K562 (cell line): ENCODE results near the gene MARCHF5.

Experiments
- ATF1 ChIP-seq, 2 experiments: fragments of 450-650 bp in 1 of 2; IDR thresholded peaks; 2 replicates each; pipeline ENCODE4 v1.6.1; 2016; ENCODE audit warnings: missing compliant biosample characterization in 1 of 2, missing genetic modification characterization in 1 of 2
- MAFK ChIP-seq: IDR thresholded peaks from 2 replicates; pipeline ENCODE4 v1.6.1; 2011; ENCODE audit warnings: low read length, improper control_type of control experiment
- ZBTB1 ChIP-seq: sonication (generic); formaldehyde crosslinking; IDR thresholded peaks from 2 replicates; pipeline ENCODE4 v1.8.1; 2023; ENCODE audit warnings: missing genetic modification reagents, low read depth, mild to moderate bottlenecking, borderline replicate concordance
- ZNF121 ChIP-seq: sonication (generic); formaldehyde crosslinking; conservative IDR thresholded peaks from 2 replicates; pipeline ENCODE4 v1.8.0; 2022; ENCODE audit warnings: missing genetic modification reagents
- TF ChIP-seq, protein P1 (sequence below), 2 experiments: IDR thresholded peaks in 1 of 2; conservative IDR thresholded peaks in 1 of 2; 2 replicates each; pipeline ENCODE4 v1.6.1; 2016; ENCODE audit warnings: low read depth in 2 of 2, mild to moderate bottlenecking in 1 of 2, missing compliant biosample characterization in 1 of 2, missing genetic modification characterization in 1 of 2, moderate library complexity in 1 of 2

DNA sequence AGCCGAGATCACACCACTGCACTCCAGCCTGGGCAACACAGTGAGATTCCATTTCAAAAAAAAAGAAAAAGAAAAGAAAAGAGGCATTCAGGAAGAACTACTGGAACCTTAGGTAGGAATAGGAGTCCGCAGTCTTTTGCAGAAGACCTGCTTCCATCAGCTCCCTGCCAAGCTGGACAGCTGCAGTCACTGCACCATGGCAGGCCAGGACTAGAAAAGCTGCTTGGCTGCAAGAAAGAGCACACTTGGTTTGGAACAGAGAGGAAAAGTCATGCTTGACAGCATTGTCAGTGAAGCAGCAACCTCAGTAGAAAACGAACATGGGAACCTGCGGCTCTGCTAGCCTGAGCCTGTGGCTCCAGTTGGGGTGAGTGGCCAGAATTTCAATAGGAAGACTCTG, 104.3 kb downstream of the MARCHF5 start:
- TF ChIP-seq ZNF121: no peak
- no peak for TF ChIP-seq ZBTB1
- TF ChIP-seq ATF1 (CRISPR knock-in tag; IDR thresholded peaks at IDR 0.05): no peak
- TF ChIP-seq ATF1 (tag; IDR thresholded peaks at IDR 0.05): no peak
- TF ChIP-seq, protein P1, sequence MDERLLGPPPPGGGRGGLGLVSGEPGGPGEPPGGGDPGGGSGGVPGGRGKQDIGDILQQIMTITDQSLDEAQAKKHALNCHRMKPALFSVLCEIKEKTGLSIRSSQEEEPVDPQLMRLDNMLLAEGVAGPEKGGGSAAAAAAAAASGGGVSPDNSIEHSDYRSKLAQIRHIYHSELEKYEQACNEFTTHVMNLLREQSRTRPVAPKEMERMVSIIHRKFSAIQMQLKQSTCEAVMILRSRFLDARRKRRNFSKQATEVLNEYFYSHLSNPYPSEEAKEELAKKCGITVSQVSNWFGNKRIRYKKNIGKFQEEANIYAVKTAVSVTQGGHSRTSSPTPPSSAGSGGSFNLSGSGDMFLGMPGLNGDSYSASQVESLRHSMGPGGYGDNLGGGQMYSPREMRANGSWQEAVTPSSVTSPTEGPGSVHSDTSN (CRISPR knock-in tag; IDR thresholded peaks at IDR 0.05; ENCODE audit: low read depth): no peak
- TF ChIP-seq, protein P1 (tag; conservative IDR thresholded peaks at IDR 0.05; ENCODE audit: low read depth): no peak
- TF ChIP-seq MAFK: no peak
